HCT116 (cell line): ENCODE measurements around the gene SEC24B. TPM values are rescaled to one million over a fixed set of nuclear protein-coding genes. Genes with fewer than 3 reads are reported as not detected.

ENCODE experiments used
- ATAC-seq: fragments of 200-7000 bp; cut with Tn5 transposase; 2 replicates; pipeline ENCODE4 v1.9.1; 2020; ENCODE audit warnings: mild to moderate bottlenecking, moderate library complexity
- BruUV-seq: library from RNA; stranded (reverse); fragments of 400-500 nt; replicated peaks from 2 replicates; lab custom pipeline; 2021; lab: Mats Ljungman, UMichigan
- CTCF ChIA-PET: fragments of 300-600 bp; sonication (Branson Sonifier 250); formaldehyde crosslinking; loops from one replicate; lab custom pipeline; 2021; ENCODE audit warnings: antibody characterized with exemption; lab: Charles Lee
- POLR2A ChIA-PET: fragments of 300-600, 350-600 bp; sonication (Branson Sonifier 250); formaldehyde crosslinking; loops from one replicate; lab custom pipeline; 2021; ENCODE audit warnings: antibody characterized with exemption; lab: Charles Lee
- RAD21 ChIA-PET, 2 experiments: fragments of 300-600 bp; sonication (Branson Sonifier 250); formaldehyde crosslinking; loops; one replicate each; lab custom pipeline; 2023; ENCODE audit warnings: low total read pairs in 2 of 2; ENCODE audit not compliant: uncharacterized antibody in 2 of 2, unreplicated experiment in 2 of 2, low non-redundant PET in 1 of 2; lab: Charles Lee
- DNase-seq: peaks from one replicate; pipeline ENCODE4 v3.0.0-alpha.2; 2010; ENCODE audit warnings: low read depth, low spot score
- H2AFZ ChIP-seq: fragments of 200-600 bp; shearing (Covaris generic), sonication (generic); 2 replicates; pipeline ENCODE4 v1.6.1; 2017; ENCODE audit warnings: low read depth, mixed run types, mixed read lengths, antibody characterized with exemption, low read length; ENCODE audit not compliant: poor library complexity, severe bottlenecking
- H3K27ac ChIP-seq: 2 replicates; pipeline ENCODE4 v1.5.1; 2012; ENCODE audit warnings: low read depth, low read length
- H3K27me3 ChIP-seq: fragments of 200-600 bp; sonication (generic); 2 replicates; pipeline ENCODE4 v1.6.1; 2016; ENCODE audit warnings: mixed run types, low read length, mixed read lengths; ENCODE audit not compliant: insufficient read depth
- H3K36me3 ChIP-seq, 2 experiments: fragments of 200-500 bp in 1 of 2; fragments of 200-600 bp in 1 of 2; sonication (Bioruptor generic) in 1 of 2; sonication (generic) in 1 of 2; 2 replicates each; pipeline versions ENCODE4 v1.5.1 to v1.6.1; 2014 to 2016; ENCODE audit warnings: low read length in 2 of 2, inconsistent platforms in 1 of 2, mixed read lengths in 1 of 2, mixed run types in 1 of 2; ENCODE audit not compliant: insufficient read depth in 2 of 2, control insufficient read depth in 1 of 2
- H3K4me1 ChIP-seq, 2 experiments: fragments of 200-600 bp in 1 of 2; sonication (generic) in 1 of 2; 2 replicates each; pipeline versions ENCODE4 v1.5.1 to v1.6.1; 2012 to 2017; ENCODE audit warnings: low read length in 2 of 2, inconsistent platforms in 1 of 2, mild to moderate bottlenecking in 1 of 2, mixed read lengths in 1 of 2, mixed run types in 1 of 2, moderate library complexity in 1 of 2; ENCODE audit not compliant: insufficient read depth in 2 of 2, control insufficient read depth in 1 of 2
- H3K4me2 ChIP-seq: fragments of 200-600 bp; sonication (generic); 2 replicates; pipeline ENCODE4 v1.6.1; 2017; ENCODE audit warnings: mixed run types, low read length, mixed read lengths
- H3K4me3 ChIP-seq, 2 experiments: fragments of 200-600 bp in 1 of 2; sonication (generic) in 1 of 2; replicated peaks in 1 of 2; 2 replicates each; pipeline ENCODE4 v1.5.1; 2011 to 2016; ENCODE audit warnings: low read length in 2 of 2, control low read depth in 1 of 2, low read depth in 1 of 2, mild to moderate bottlenecking in 1 of 2, mixed read lengths in 1 of 2, mixed run types in 1 of 2
- H3K79me2 ChIP-seq: fragments of 200-600 bp; sonication (generic); 2 replicates; pipeline ENCODE4 v1.6.1; 2017; ENCODE audit warnings: mild to moderate bottlenecking, mixed run types, low read length, moderate library complexity, mixed read lengths; ENCODE audit not compliant: insufficient read depth
- H3K9ac ChIP-seq: fragments of 200-600 bp; sonication (generic); 2 replicates; pipeline ENCODE4 v1.6.1; 2016; ENCODE audit warnings: low read length, mixed read lengths
- H3K9me2 ChIP-seq: fragments of 200-600 bp; sonication (generic), shearing (Covaris generic); 2 replicates; pipeline ENCODE4 v1.6.1; 2017; ENCODE audit warnings: mixed run types, mild to moderate bottlenecking, moderate library complexity; ENCODE audit not compliant: insufficient read depth
- H3K9me3 ChIP-seq, 2 experiments: fragments of 200-500 bp in 1 of 2; fragments of 200-600 bp in 1 of 2; sonication (Bioruptor generic) in 1 of 2; sonication (generic) in 1 of 2; 2 replicates each; pipeline ENCODE4 v1.6.1; 2014 to 2017; ENCODE audit warnings: low read length in 2 of 2, mixed read lengths in 2 of 2, inconsistent platforms in 1 of 2, low read depth in 1 of 2, mild to moderate bottlenecking in 1 of 2, mixed run types in 1 of 2, moderate library complexity in 1 of 2; ENCODE audit not compliant: control insufficient read depth in 1 of 2, insufficient read depth in 1 of 2
- H4K20me1 ChIP-seq: fragments of 200-600 bp; sonication (generic), shearing (Covaris generic); 2 replicates; pipeline ENCODE4 v1.6.1; 2017; ENCODE audit warnings: mixed run types, mild to moderate bottlenecking, moderate library complexity; ENCODE audit not compliant: insufficient read depth
- EGR1 ChIP-seq: IDR thresholded peaks from 2 replicates; pipeline ENCODE4 v1.6.1; 2012; ENCODE audit warnings: low read depth
- ELF1 ChIP-seq: IDR thresholded peaks from 2 replicates; pipeline ENCODE4 v1.6.1; 2012; ENCODE audit warnings: low read depth, borderline replicate concordance
- FOSL1 ChIP-seq: IDR thresholded peaks from 2 replicates; pipeline ENCODE4 v1.6.1; 2012; ENCODE audit warnings: low read depth
- RAD21 ChIP-seq: IDR thresholded peaks from 2 replicates; pipeline ENCODE4 v1.6.1; 2012; ENCODE audit warnings: low read depth, mild to moderate bottlenecking
- SIN3A ChIP-seq: IDR thresholded peaks from 2 replicates; pipeline ENCODE4 v1.6.1; 2012; ENCODE audit warnings: low read depth
- TCF7L2 ChIP-seq: IDR thresholded peaks from 2 replicates; pipeline ENCODE4 v1.7.0; 2011; ENCODE audit warnings: borderline replicate concordance, inconsistent platforms; ENCODE audit not compliant: insufficient read depth, insufficient read length; ENCODE audit errors: extremely low read depth
- ZNF274 ChIP-seq: fragments of 200-500 bp; sonication (Bioruptor generic); IDR thresholded peaks from 2 replicates; pipeline ENCODE4 v1.6.1; 2014; ENCODE audit warnings: mild to moderate bottlenecking, low read depth, low read length, inconsistent platforms
- intact Hi-C: fragments of 100-400 bp; cut with micrococcal nuclease; formaldehyde crosslinking; loops from 2 replicates; pipeline ENCODE4 v1.10.0; 2022
- total RNA-seq: library from RNA; stranded (reverse); gene quantifications from one replicate; pipeline ENCODE4 v1.2.1, GENCODE V29; 2021; ENCODE audit not compliant: unreplicated experiment
- TF ChIP-seq, protein P1 (sequence below), 3 experiments: fragments of 200-600 bp in 1 of 3; sonication (generic) in 1 of 3; IDR thresholded peaks in 2 of 3; conservative IDR thresholded peaks in 1 of 3; 2 replicates each; pipeline ENCODE4 v1.5.1; 2012 to 2017; ENCODE audit warnings: low read depth in 2 of 3, low read length in 2 of 3, antibody characterized with exemption in 1 of 3, borderline replicate concordance in 1 of 3, control low read depth in 1 of 3, mild to moderate bottlenecking in 1 of 3, mixed read lengths in 1 of 3, mixed run types in 1 of 3, moderate library complexity in 1 of 3; ENCODE audit not compliant: insufficient read depth in 1 of 3
- TF ChIP-seq, protein P2 (sequence below): IDR thresholded peaks from 2 replicates; pipeline ENCODE4 v1.6.1; 2012
- TF ChIP-seq, protein P3 (sequence below): IDR thresholded peaks from 2 replicates; pipeline ENCODE4 v1.6.1; 2012; ENCODE audit warnings: low read depth

The SEC24B gene
- total RNA-seq, 1 experiment from 2014 or later, result 33.0 TPM

DNA sequence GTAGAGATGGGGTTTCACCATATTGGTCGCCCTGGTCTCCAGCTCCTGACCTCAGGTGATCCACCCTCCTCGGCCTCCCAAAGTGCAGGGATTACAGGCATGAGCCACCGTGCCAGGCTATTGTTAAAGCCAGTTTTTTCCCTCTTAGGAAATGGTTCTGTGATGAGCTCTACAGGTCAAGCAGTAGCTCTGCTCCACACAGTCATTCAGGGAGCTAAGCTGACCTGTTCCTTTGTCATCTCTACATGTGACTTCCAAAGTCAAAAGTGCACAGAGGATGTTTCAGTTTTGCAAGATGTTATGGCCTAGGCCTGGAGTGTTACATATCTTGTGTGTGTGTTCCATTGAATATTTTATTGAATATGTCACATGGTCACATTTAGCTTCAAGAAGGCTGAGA lies 137.9 kb downstream of the SEC24B start:
- Histone ChIP-seq H4K20me1 (no peaks in the 10 kb centered on the region), H3K27me3 (no peaks in the 10 kb centered on the region), H3K9ac (no peak overlapping the region), H3K27ac (no peak overlapping the region), H3K36me3 (no peaks in the 10 kb centered on the region), H3K79me2 (no peaks in the 10 kb centered on the region), H2AFZ (no peak overlapping the region), H3K4me2 (no peak overlapping the region), H3K9me3 (no peaks in the 10 kb centered on the region), H3K4me1 (peaks cover 0 to 7% of the 10 kb centered on the region in 2 experiments; a peak in 2 of 4 replicates), H3K4me3 (no peak overlapping the region), H3K9me2 (no peaks in the 10 kb centered on the region)
- TF ChIP-seq ELF1 (no peak), ZNF274 (no peak), FOSL1 (no peak)
- TF ChIP-seq, protein P1, sequence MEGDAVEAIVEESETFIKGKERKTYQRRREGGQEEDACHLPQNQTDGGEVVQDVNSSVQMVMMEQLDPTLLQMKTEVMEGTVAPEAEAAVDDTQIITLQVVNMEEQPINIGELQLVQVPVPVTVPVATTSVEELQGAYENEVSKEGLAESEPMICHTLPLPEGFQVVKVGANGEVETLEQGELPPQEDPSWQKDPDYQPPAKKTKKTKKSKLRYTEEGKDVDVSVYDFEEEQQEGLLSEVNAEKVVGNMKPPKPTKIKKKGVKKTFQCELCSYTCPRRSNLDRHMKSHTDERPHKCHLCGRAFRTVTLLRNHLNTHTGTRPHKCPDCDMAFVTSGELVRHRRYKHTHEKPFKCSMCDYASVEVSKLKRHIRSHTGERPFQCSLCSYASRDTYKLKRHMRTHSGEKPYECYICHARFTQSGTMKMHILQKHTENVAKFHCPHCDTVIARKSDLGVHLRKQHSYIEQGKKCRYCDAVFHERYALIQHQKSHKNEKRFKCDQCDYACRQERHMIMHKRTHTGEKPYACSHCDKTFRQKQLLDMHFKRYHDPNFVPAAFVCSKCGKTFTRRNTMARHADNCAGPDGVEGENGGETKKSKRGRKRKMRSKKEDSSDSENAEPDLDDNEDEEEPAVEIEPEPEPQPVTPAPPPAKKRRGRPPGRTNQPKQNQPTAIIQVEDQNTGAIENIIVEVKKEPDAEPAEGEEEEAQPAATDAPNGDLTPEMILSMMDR (IDR thresholded peaks at IDR 0.05 in 2 of 3, conservative IDR thresholded peaks at IDR 0.05 in 1 of 3; ENCODE audit: borderline replicate concordance in 1 of 3, insufficient read depth in 1 of 3, low read depth in 2 of 3, low read length in 2 of 3), result no peak
- POLR2A ChIA-PET, result no interaction called here
- CTCF ChIA-PET, result interaction anchor here (1.2 to 1.4 kb wide), 2 partner anchors 138 to 144 kb away, joined by 3 to 4 read pairs; partner anchors contain the start of gene SEC24B
- ATAC-seq (no peak), DNase-seq (no peak)
- BruUV-seq, result no TSS peak
- RAD21 ChIA-PET, result no interaction called here
- intact Hi-C loops, result no loop called here

GRCh38 chr4:109572154-109572553 lies 138.5 kb downstream of the SEC24B start:
- Histone ChIP-seq H4K20me1 (no peaks in the 10 kb centered on the region), H3K27ac (no peak overlapping the region), H3K4me3 (no peak overlapping the region), H3K9me2 (no peaks in the 10 kb centered on the region), H3K79me2 (no peaks in the 10 kb centered on the region), H2AFZ (no peak overlapping the region), H3K36me3 (no peaks in the 10 kb centered on the region)
- no peak for ATAC-seq
- CTCF ChIA-PET, result interaction anchor here (1.2 to 1.4 kb wide), 2 partner anchors 139 to 144 kb away, joined by 3 to 4 read pairs; partner anchors contain the start of gene SEC24B
- RAD21 ChIA-PET, result no interaction called here
- TF ChIP-seq, protein P2, sequence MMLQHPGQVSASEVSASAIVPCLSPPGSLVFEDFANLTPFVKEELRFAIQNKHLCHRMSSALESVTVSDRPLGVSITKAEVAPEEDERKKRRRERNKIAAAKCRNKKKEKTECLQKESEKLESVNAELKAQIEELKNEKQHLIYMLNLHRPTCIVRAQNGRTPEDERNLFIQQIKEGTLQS, result no peak
- TF ChIP-seq, protein P3, sequence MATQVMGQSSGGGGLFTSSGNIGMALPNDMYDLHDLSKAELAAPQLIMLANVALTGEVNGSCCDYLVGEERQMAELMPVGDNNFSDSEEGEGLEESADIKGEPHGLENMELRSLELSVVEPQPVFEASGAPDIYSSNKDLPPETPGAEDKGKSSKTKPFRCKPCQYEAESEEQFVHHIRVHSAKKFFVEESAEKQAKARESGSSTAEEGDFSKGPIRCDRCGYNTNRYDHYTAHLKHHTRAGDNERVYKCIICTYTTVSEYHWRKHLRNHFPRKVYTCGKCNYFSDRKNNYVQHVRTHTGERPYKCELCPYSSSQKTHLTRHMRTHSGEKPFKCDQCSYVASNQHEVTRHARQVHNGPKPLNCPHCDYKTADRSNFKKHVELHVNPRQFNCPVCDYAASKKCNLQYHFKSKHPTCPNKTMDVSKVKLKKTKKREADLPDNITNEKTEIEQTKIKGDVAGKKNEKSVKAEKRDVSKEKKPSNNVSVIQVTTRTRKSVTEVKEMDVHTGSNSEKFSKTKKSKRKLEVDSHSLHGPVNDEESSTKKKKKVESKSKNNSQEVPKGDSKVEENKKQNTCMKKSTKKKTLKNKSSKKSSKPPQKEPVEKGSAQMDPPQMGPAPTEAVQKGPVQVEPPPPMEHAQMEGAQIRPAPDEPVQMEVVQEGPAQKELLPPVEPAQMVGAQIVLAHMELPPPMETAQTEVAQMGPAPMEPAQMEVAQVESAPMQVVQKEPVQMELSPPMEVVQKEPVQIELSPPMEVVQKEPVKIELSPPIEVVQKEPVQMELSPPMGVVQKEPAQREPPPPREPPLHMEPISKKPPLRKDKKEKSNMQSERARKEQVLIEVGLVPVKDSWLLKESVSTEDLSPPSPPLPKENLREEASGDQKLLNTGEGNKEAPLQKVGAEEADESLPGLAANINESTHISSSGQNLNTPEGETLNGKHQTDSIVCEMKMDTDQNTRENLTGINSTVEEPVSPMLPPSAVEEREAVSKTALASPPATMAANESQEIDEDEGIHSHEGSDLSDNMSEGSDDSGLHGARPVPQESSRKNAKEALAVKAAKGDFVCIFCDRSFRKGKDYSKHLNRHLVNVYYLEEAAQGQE, result no peak
- TF ChIP-seq SIN3A (no peak), EGR1 (no peak), RAD21 (no peak), ELF1 (no peak), TCF7L2 (no peak)
- TF ChIP-seq, all 23 proteins: peak for 0
- POLR2A ChIA-PET, result no interaction called here
- Histone ChIP-seq H3K9ac (no peak overlapping the region), H3K27me3 (no peaks in the 10 kb centered on the region), H3K4me1 (peaks cover 0 to 7% of the 10 kb centered on the region in 2 experiments; a peak in 2 of 4 replicates), H3K4me2 (no peak overlapping the region), H3K9me3 (no peaks in the 10 kb centered on the region)
- intact Hi-C loops, result no loop called here
- no TSS peak for BruUV-seq
- no peak for DNase-seq
